HG03520 (cell line): ENCODE results near the gene ITGB1BP1.

ENCODE experiments used
- ATAC-seq: cut with Tn5 transposase; IDR thresholded peaks from one replicate; pipeline ENCODE4 v1.9.1; 2021; ENCODE audit warnings: mild to moderate bottlenecking, moderate library complexity; ENCODE audit not compliant: unreplicated experiment

The ITGB1BP1 gene

GRCh38 chr2:9355270-9355669, 68.1 kb downstream of the ITGB1BP1 start:
- ATAC-seq = no peak

- no peak for ATAC-seq
These were observed 69.0 kb downstream of the ITGB1BP1 start for GRCh38 chr2:9354318-9354717.
